ENCODE measurements around the gene DMC1.

- no peak for TF ChIP-seq CTCF (IDR thresholded peaks at IDR 0.05)
- no peak for TF ChIP-seq POLR2AphosphoS5 (IDR thresholded peaks at IDR 0.05)
These were observed 59.5 kb downstream of the DMC1 start for GRCh38 chr22:38510416-38510970.
